Muscle layer of colon (tissue), 2 donors: ENCODE results near the gene CASP5.
"Not testable (repeated sequence)": the region's sequence is repeated elsewhere in the genome, so short reads cannot be mapped to it uniquely, and the experiment has no call there.

Experiments used
- H3K27ac ChIP-seq: one replicate; pipeline ENCODE4 v1.7.0; 2013; ENCODE audit warnings: low read depth, mild to moderate bottlenecking, low read length, moderate library complexity
- H3K27me3 ChIP-seq, 2 donors: one replicate each; pipeline ENCODE4 v1.7.0; 2013; ENCODE audit warnings: low read length in 2 of 2, mild to moderate bottlenecking in 2 of 2; ENCODE audit not compliant: insufficient read depth in 2 of 2, control insufficient read depth in 1 of 2
- H3K36me3 ChIP-seq: one replicate; pipeline ENCODE4 v1.7.0; 2013; ENCODE audit warnings: mild to moderate bottlenecking, low read length; ENCODE audit not compliant: insufficient read depth
- H3K4me1 ChIP-seq: one replicate; pipeline ENCODE4 v1.7.0; 2013; ENCODE audit warnings: mild to moderate bottlenecking, low read length; ENCODE audit not compliant: insufficient read depth
- H3K4me3 ChIP-seq, 2 donors: one replicate each; pipeline ENCODE4 v1.7.0; 2013; ENCODE audit warnings: low read length in 2 of 2, low read depth in 1 of 2, mild to moderate bottlenecking in 1 of 2, moderate library complexity in 1 of 2
- H3K9ac ChIP-seq: one replicate; pipeline ENCODE4 v1.7.0; 2013; ENCODE audit warnings: low read length
- H3K9me3 ChIP-seq: one replicate; pipeline ENCODE4 v1.7.0; 2013; ENCODE audit warnings: mild to moderate bottlenecking, low read length
- donor health status: abdominal sarcoma.
- donor health status: Adenocarcinoma of cecum.

The CASP5 gene

DNA sequence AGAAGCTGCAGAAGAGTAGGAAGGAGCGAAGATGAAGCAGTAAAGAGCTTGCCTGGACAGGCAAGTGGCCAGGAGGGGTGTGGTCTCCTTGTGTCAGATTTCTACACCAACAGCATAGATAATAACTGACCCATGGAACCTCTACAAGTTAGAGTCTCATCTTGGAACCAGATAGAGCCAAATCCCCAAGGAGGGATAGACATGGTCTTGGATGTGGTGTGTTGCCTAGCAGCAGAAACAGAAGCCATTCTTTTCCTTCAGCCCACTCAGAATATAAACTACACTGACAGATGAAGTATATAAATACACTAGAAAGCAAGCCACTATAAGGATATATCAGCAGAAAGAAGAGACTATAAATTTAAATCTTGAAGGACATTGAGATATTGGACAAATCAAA is 26.5 kb upstream of the CASP5 start:
- no peak overlapping the region for H3K4me3 ChIP-seq
- no peaks in the 10 kb centered on the region for H3K27me3 ChIP-seq
- no peak overlapping the region for H3K27ac ChIP-seq
- H3K9me3 ChIP-seq: no peaks in the 10 kb centered on the region
- no peak overlapping the region for H3K9ac ChIP-seq
- no peaks in the 10 kb centered on the region for H3K36me3 ChIP-seq
- H3K4me1 ChIP-seq: peaks cover 11% of the 10 kb centered on the region

DNA sequence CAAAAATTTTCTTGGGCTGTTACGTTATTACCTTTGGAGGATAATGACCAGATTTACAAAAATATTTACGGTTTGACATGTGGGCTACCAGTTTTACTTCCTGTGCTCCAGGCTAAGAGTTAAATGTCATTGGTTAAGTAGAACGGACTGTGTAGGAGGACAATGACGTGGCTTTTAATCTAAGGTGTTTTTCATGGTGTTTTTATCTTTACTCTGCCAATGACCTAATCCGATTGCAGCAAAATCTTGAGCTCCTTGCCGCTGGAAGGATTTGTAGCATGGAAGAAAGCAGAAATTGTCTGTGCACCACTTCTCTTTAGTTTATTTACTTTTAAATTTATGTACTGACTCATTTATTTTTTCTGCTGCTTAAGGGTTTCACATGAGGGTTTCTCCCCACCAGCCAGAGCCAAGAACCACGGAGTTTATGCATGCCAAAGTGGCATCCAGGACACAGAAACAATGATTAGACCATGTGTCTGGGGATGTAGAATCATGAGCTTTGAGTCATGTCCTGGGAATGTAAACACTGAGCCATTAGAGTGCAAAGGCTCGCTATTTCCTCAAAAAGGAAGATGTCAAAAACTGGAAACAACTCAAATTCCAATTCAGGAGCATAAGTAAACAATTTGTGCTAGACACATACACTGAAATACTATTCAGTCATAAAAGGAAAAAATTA is 24.1 kb upstream of the CASP5 start:
- H3K4me3 ChIP-seq: no peak overlapping the region
- peaks cover 11% of the 10 kb centered on the region for H3K4me1 ChIP-seq
- no peak overlapping the region for H3K27ac ChIP-seq
- H3K36me3 ChIP-seq: no peaks in the 10 kb centered on the region
- no peaks in the 10 kb centered on the region for H3K27me3 ChIP-seq
- no peak overlapping the region for H3K9ac ChIP-seq
- no peaks in the 10 kb centered on the region for H3K9me3 ChIP-seq

DNA sequence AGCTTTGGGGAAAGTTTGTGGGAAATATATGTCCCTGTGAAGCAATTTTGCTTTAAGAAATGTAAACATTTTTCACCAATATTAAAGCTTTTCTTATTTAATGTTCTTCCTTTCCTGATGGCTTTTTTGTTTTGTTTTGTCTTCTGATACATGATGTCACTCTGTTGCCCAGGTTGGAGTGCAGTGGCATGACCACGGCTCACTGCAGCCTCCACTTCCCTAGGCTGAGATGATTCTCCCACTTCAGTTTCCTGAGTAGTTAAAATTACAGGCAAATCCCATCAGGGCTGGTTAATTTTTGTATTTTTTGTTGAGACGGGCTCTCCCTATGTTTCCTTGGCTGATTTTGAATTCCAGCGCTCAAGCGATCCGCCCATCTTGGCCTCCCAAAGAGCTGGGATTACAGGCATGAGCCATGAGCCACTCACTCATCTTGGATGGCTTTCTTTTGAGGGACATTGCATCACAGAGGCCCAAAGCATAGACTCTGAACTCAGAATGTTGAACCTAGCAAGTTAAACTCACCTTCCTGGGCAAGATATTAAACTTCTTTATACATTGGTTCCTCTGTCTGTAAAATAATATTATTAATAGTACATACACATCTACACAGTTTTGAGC is 22.8 kb upstream of the CASP5 start:
- Histone ChIP-seq H3K27me3 (no peaks in the 10 kb centered on the region), H3K4me3 (no peak overlapping the region), H3K4me1 (peaks cover 11% of the 10 kb centered on the region), H3K36me3 (no peaks in the 10 kb centered on the region), H3K27ac (no peak overlapping the region), H3K9ac (no peak overlapping the region), H3K9me3 (no peaks in the 10 kb centered on the region)

DNA sequence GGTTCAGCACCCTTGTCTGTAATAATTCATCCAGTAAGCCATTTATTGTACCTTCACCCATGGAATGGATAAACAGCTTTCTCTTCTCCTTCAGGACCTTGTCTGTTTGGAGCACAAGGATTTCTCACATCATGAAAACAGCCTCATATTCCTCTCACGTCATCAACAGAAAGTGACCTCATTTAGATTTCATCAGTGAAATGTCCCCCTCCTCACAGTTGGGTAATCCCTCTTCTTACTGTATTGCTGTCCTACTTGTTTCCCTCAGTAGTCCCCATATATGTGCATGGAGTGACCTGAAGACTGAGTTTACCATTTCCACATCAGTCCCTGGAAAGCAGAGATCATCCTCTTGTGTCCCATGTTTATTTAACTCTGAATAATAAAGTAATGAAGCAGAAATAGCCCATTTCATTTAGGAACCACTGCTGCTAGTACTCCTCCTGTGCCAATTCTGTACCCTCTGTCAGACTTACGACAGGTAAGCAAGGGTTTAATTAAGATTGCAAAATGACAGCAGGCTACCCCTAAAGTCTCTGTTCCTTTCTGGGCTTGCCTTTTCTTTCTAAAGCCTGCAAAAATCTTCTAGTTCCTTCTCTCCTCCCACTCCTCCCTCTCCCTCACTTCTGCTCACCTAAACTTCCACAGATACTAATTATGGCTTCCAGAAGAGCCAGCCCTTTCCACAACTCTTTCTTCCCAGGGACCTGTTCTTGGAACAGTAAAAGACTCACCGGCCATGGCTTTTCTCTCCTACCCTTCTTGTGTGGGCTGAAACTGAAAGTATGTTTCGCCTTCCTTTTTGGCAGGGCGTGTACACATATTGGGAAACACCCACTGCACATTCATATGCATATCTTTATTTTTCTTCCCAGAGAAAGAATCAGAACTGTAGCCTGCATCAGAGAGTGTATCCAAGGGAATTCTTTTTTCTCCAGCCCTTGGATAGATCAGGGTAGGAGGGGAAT is 21.9 kb upstream of the CASP5 start, which contains the start of gene CARD16:
CARD16 (minus strand) TSS at position 779 of the 968 bp plus-strand sequence; CDS start at position 741, 38 bp downstream.
- not testable (repeated sequence) for H3K9me3 ChIP-seq, H3K27ac ChIP-seq, H3K9ac ChIP-seq, H3K27me3 ChIP-seq, H3K36me3 ChIP-seq
- peaks cover 11% of the 10 kb centered on the region for H3K4me1 ChIP-seq
- H3K4me3 ChIP-seq: peak within 1 kb of the TSS in 1 of 2 donors; percentile 33

DNA sequence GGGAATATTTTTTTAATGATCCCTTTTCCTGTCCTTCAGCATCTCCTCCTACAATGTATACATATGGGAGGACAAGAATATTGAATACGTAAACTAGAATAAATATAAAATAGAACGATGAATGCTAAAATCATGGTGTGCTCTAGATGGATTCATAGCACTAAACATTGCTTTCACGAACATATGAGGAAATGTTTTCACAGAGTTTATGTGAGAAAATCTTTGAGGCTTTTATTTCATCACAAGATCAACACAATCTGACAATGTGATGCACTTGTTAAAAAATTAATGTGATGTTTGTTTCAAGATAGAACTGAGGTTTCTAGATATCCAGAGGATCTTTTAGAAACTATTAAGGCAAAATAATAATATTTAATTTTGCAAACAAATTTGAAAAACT is 19.2 kb upstream of the CASP5 start:
- Histone ChIP-seq H3K36me3 (no peaks in the 10 kb centered on the region), H3K9ac (no peak overlapping the region), H3K9me3 (no peaks in the 10 kb centered on the region), H3K27ac (no peak overlapping the region), H3K4me1 (peaks cover 9% of the 10 kb centered on the region), H3K27me3 (no peaks in the 10 kb centered on the region), H3K4me3 (no peak overlapping the region)

DNA sequence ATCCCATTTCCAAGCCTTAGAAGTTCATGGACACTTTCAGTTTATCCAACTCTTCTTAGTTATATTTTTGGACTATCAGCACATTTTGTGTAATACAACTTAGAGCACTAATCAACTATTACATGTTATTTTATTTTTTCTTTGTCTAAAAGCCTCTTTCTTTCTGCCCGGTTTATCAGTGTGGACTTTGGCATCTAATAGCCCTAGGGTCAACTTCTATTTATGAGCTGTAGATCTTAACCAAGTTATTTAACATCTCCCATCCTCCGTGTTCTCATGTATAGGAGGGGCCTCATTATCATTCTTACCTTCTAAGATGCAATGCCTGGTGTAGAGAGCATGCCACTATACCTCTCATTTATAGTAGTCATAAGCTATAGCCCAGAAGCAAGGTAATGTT is 17.7 kb upstream of the CASP5 start:
- no peaks in the 10 kb centered on the region for H3K27me3 ChIP-seq
- H3K4me3 ChIP-seq: no peak overlapping the region
- no peaks in the 10 kb centered on the region for H3K9me3 ChIP-seq
- H3K4me1 ChIP-seq: no peaks in the 10 kb centered on the region
- no peaks in the 10 kb centered on the region for H3K36me3 ChIP-seq
- H3K9ac ChIP-seq: no peak overlapping the region
- H3K27ac ChIP-seq: no peak overlapping the region

DNA sequence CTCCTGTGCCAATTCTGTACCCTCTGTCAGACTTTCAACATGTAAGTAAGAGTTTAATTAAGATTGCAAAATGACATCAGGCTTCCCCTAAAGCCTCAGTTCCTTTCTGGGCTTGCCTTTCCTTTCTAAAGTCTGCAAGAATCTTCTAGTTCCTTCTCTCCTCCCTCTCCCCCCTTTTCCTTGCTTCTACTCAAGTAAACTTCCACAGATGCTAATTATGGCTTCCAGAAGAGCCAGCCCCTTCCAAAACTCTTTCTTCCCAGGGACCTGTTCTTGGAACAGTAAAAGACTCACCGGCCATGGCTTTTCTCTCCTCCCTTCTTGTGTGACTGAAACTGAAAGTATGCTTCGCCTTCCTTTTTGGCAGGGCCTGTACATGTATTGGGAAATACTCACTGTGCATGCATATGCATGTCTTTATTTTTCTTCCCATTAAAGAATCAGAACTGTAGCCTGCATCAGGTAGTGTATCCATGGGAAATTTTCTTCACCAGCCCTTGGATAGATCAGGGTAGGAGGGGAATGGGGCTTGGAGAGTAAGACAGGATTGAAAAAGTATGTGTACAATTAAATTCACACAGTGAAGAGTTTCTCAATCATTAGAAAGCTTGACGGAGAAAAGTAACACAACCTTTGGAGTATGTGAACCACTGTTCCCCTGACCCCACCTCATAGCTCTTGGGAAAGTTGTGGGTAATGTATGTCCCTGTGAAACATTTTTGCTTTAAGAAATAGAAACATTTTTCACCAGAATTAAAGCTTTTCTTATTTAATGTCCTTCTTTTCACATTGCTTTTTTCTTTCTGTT is 12.0 kb upstream of the CASP5 start, which contains the start of gene CASP1:
CASP1 (minus strand) TSS at position 332 of the 808 bp plus-strand sequence; CDS start at position 301, 31 bp downstream.
- peak within 1 kb of the TSS; percentile 6 for H3K9ac ChIP-seq
- H3K27me3 ChIP-seq: no peaks in the 10 kb centered on the region
- H3K9me3 ChIP-seq: no peaks in the 10 kb centered on the region
- H3K4me1 ChIP-seq: peaks cover 5% of the 10 kb centered on the region
- H3K36me3 ChIP-seq: peaks cover 4% of the 10 kb centered on the region
- H3K27ac ChIP-seq: peak within 1 kb of the TSS; percentile 14
- peak within 1 kb of the TSS; percentile 0 to 58 for H3K4me3 ChIP-seq

DNA sequence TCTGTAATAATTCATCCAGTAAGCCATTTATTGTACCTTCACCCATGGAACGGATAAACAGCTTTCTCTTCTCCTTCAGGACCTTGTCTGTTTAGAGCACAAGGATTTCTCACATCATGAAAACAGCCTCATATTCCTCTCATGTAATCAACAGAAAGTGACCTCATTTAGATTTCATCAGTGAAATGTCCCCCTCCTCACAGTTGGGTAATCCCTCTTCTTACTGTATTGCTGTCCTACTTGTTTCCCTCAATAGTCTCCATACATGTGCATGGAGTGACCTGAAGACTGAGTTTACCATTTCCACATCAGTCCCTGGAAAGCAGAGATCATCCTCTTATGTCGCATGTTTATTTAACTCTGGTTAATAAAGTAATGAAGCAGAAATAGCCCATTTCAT is 11.4 kb upstream of the CASP5 start:
- H3K27me3 ChIP-seq, H3K4me1 ChIP-seq, H3K9me3 ChIP-seq, H3K36me3 ChIP-seq, H3K27ac ChIP-seq: not testable (repeated sequence)
- peak overlapping the region; percentile 6 for H3K9ac ChIP-seq
- peak overlapping the region in 1 of 2 donors; percentile 58 for H3K4me3 ChIP-seq

DNA sequence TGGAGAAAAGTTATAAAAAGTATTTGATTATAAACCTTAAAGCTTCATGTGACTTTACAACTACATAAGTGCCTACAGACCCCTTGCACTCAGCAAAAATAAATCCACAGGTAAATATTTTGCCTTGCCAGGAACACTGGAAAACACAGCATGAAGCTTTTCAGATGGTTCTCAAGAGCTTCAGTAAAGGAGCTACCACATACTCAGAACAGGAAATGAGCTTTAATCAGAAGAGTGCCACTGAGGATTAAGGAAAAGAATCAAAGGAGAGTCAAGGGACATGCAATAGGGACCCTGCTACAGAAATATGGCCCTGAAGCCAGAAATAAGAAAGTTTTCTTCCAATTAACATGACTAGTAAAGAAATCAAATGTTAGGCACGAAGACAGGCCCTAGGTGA is 10.8 kb upstream of the CASP5 start:
- no peaks in the 10 kb centered on the region for H3K27me3 ChIP-seq
- no peak overlapping the region for H3K9ac ChIP-seq
- H3K4me3 ChIP-seq: peak overlapping the region in 1 of 2 donors; percentile 58
- peaks cover 4% of the 10 kb centered on the region for H3K36me3 ChIP-seq
- no peaks in the 10 kb centered on the region for H3K9me3 ChIP-seq
- peaks cover 5% of the 10 kb centered on the region for H3K4me1 ChIP-seq
- no peak overlapping the region for H3K27ac ChIP-seq

DNA sequence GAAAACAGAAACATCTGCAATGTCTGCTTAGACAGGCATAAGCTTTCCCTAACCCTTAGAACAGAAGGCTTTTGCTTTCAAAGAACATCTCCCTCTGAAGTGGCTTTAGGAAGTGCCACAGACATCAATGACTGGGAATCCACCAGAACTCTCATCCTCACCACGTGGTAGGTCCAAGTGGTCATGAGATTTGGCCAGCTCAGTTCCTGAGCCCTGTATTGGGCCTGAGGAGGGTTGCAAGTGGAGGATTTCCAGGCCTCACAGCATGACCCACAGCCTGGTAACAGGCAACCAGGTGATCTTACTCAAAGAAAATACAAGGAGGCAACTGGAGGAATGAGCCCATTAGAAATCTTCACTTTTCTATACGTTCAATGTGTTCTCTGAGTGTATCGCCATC is 10.4 kb upstream of the CASP5 start:
- Histone ChIP-seq H3K27ac (no peak overlapping the region), H3K4me3 (peak overlapping the region in 1 of 2 donors; percentile 58), H3K4me1 (peaks cover 5% of the 10 kb centered on the region), H3K27me3 (no peaks in the 10 kb centered on the region), H3K9me3 (no peaks in the 10 kb centered on the region), H3K9ac (no peak overlapping the region), H3K36me3 (peaks cover 4% of the 10 kb centered on the region)
